Right atrium auricular region (tissue), 2 donors: ENCODE results near the gene CEBPG. TPM values are rescaled to one million over a fixed set of nuclear protein-coding genes. Genes with fewer than 3 reads are reported as not detected.
A peak's percentile ranks its signal among the peaks of the same experiment; 100 is the strongest.

Experiments
- DNase-seq: peaks from one replicate; pipeline ENCODE4 v3.0.0-alpha.2; 2019; ENCODE audit warnings: low spot score
- H3K27ac ChIP-seq, 2 donors: fragments of 200-600 bp; sonication (generic); 1 replicate in 1 of 2; 2 replicates in 1 of 2; pipeline ENCODE4 v1.5.1; 2016 to 2019
- H3K27me3 ChIP-seq, 2 donors: fragments of 200-600 bp; sonication (generic); one replicate each; pipeline versions ENCODE4 v1.5.1 to v1.6.0; 2017 to 2019
- H3K36me3 ChIP-seq: fragments of 200-600 bp; sonication (generic); one replicate; pipeline ENCODE4 v1.5.1; 2016
- H3K4me1 ChIP-seq, 2 donors: fragments of 200-600 bp; sonication (generic); one replicate each; pipeline versions ENCODE4 v1.5.1 to v1.6.0; 2017 to 2019
- H3K4me3 ChIP-seq, 2 donors: fragments of 200-600 bp; sonication (generic); 1 replicate in 1 of 2; 2 replicates in 1 of 2; pipeline ENCODE4 v1.5.1; 2017 to 2019; ENCODE audit warnings: mild to moderate bottlenecking in 1 of 2, moderate library complexity in 1 of 2
- H3K9me3 ChIP-seq, 2 donors: fragments of 200-600 bp; sonication (generic); one replicate each; pipeline ENCODE4 v1.5.1; 2019
- CTCF ChIP-seq, 2 donors: fragments of 200-600 bp; sonication (generic); IDR thresholded peaks; one replicate each; pipeline ENCODE4 v1.5.1; 2019; ENCODE audit warnings: antibody characterized with exemption in 2 of 2
- total RNA-seq, 2 donors: library from RNA; depleted of rRNA; stranded (reverse); fragments of >200 nt; gene quantifications; one replicate each; pipeline ENCODE4 v1.1.0, GENCODE V29; 2016

CEBPG gene
- total RNA-seq, 2 donors from 2014 or later = 12.9 to 15.2 TPM

- H3K9me3 ChIP-seq = no peaks in the 10 kb centered on the region
- H3K36me3 ChIP-seq = no peaks in the 10 kb centered on the region
- TF ChIP-seq CTCF (IDR thresholded peaks at IDR 0.05) = no peak
- no peak for DNase-seq
- peaks cover 0 to 77% of the 10 kb centered on the region in 2 donors for H3K4me1 ChIP-seq
- H3K27ac ChIP-seq = peak overlapping the region in 1 of 2 donors; percentile 10
- no peak overlapping the region for H3K4me3 ChIP-seq
- H3K27me3 ChIP-seq = no peaks in the 10 kb centered on the region
These were observed 21.4 kb downstream of the CEBPG start for GRCh38 chr19:33394723-33395560.

GRCh38 chr19:33395561-33396550 is 22.3 kb downstream of the CEBPG start:
- Histone ChIP-seq H3K27ac (no peak overlapping the region), H3K36me3 (no peaks in the 10 kb centered on the region), H3K4me1 (peaks cover 0 to 69% of the 10 kb centered on the region in 2 donors), H3K9me3 (no peaks in the 10 kb centered on the region), H3K4me3 (no peak overlapping the region), H3K27me3 (no peaks in the 10 kb centered on the region)
- DNase-seq = no peak
- TF ChIP-seq CTCF (IDR thresholded peaks at IDR 0.05) = no peak

GRCh38 chr19:33396701-33397535 is 23.4 kb downstream of the CEBPG start:
- DNase-seq = no peak
- Histone ChIP-seq H3K4me1 (peaks cover 0 to 58% of the 10 kb centered on the region in 2 donors), H3K36me3 (no peaks in the 10 kb centered on the region), H3K4me3 (no peak overlapping the region), H3K27me3 (no peaks in the 10 kb centered on the region), H3K9me3 (no peaks in the 10 kb centered on the region), H3K27ac (no peak overlapping the region)
- no peak for TF ChIP-seq CTCF (IDR thresholded peaks at IDR 0.05)

GRCh38 chr19:33397536-33398360 is 24.2 kb downstream of the CEBPG start:
- H3K4me1 ChIP-seq = peaks cover 0 to 50% of the 10 kb centered on the region in 2 donors
- TF ChIP-seq CTCF (IDR thresholded peaks at IDR 0.05) = peak in 1 of 2 donors; percentile 12
- H3K36me3 ChIP-seq = no peaks in the 10 kb centered on the region
- DNase-seq = no peak
- no peak overlapping the region for H3K4me3 ChIP-seq
- H3K27ac ChIP-seq = no peak overlapping the region
- no peaks in the 10 kb centered on the region for H3K27me3 ChIP-seq
- no peaks in the 10 kb centered on the region for H3K9me3 ChIP-seq
